ENCODE results near the gene TET2.

Gene TET2

GRCh38 chr4:105145156-105145902, 1.3 kb upstream of the TET2 start:
- DNase-seq, result no peak

GRCh38 chr4:105145903-105146275, 787 bp upstream of the TET2 start:
- DNase-seq, result peak; percentile 38

GRCh38 chr4:105147016-105147552, 408 bp downstream of the TET2 start:
- no peak for DNase-seq

GRCh38 chr4:105147553-105148161, 981 bp downstream of the TET2 start:
- peak; percentile 15 for DNase-seq

- no peak for DNase-seq
Observed at GRCh38 chr4:105148356-105148755, 1.7 kb downstream of the TET2 start.

GRCh38 chr4:105148776-105149175, 2.1 kb downstream of the TET2 start:
- no peak for DNase-seq

GRCh38 chr4:105149771-105150170, 3.1 kb downstream of the TET2 start:
- no peak for DNase-seq

GRCh38 chr4:105150503-105150902, 3.8 kb downstream of the TET2 start:
- DNase-seq, result no peak

- DNase-seq, result no peak
Observed at GRCh38 chr4:105153749-105154148, 7.1 kb downstream of the TET2 start.

- DNase-seq, result no peak
Observed at GRCh38 chr4:105154576-105154975, 7.9 kb downstream of the TET2 start.

GRCh38 chr4:105155426-105155825, 8.8 kb downstream of the TET2 start:
- no peak for DNase-seq

GRCh38 chr4:105158837-105159236, 12.2 kb downstream of the TET2 start:
- no peak for DNase-seq

GRCh38 chr4:105162123-105162796, 15.6 kb downstream of the TET2 start:
- DNase-seq, result no peak

GRCh38 chr4:105164548-105164947, 17.9 kb downstream of the TET2 start:
- DNase-seq, result no peak

- DNase-seq, result no peak
Observed at GRCh38 chr4:105166066-105166465, 19.4 kb downstream of the TET2 start.

- DNase-seq, result no peak
Observed at GRCh38 chr4:105170711-105171110, 24.0 kb downstream of the TET2 start.

GRCh38 chr4:105171912-105172311, 25.2 kb downstream of the TET2 start:
- no peak for DNase-seq

- no peak for DNase-seq
Observed at GRCh38 chr4:105174098-105174497, 27.4 kb downstream of the TET2 start.

- no peak for DNase-seq
Observed at GRCh38 chr4:105179539-105180401, 33.1 kb downstream of the TET2 start.

GRCh38 chr4:105181259-105181658, 34.6 kb downstream of the TET2 start:
- no peak for DNase-seq

GRCh38 chr4:105182211-105182610, 35.5 kb downstream of the TET2 start:
- DNase-seq, result no peak

- DNase-seq, result no peak
Observed at GRCh38 chr4:105184316-105184980, 37.8 kb downstream of the TET2 start.
